NB4 (cell line): ENCODE measurements around the gene ZFPM1.

ENCODE experiments used
- CTCF ChIP-seq: IDR thresholded peaks from one replicate; pipeline ENCODE4 v1.5.1; 2012; ENCODE audit warnings: low read depth, low read length
- MAX ChIP-seq: IDR thresholded peaks from 2 replicates; pipeline ENCODE4 v1.6.1; 2011; ENCODE audit warnings: low read depth, low read length
- MYC ChIP-seq: IDR thresholded peaks from 2 replicates; pipeline ENCODE4 v1.6.1; 2011; ENCODE audit warnings: low read depth, low read length
- POLR2A ChIP-seq: IDR thresholded peaks from 2 replicates; pipeline ENCODE4 v1.6.1; 2011; ENCODE audit warnings: mild to moderate bottlenecking; ENCODE audit not compliant: insufficient read length; ENCODE audit errors: extremely low read depth

- TF ChIP-seq POLR2A (no peak), CTCF (no peak), MYC (no peak), MAX (no peak)
Measured at GRCh38 chr16:88552815-88553214, 99.7 kb downstream of the ZFPM1 start.
